Gastroesophageal sphincter (tissue), 4 donors: ENCODE measurements around the gene BEND7. TPM values are rescaled to one million over a fixed set of nuclear protein-coding genes. Genes with fewer than 3 reads are reported as not detected.

Source experiments
- ATAC-seq: fragments of 150-250 bp; one replicate; pipeline ENCODE4 v1.9.1; 2016; ENCODE audit warnings: mild to moderate bottlenecking, moderate library complexity
- H3K27ac ChIP-seq, 4 donors: fragments of 200-600 bp; sonication (generic) in 3 of 4; 1 replicate in 3 of 4; 2 replicates in 1 of 4; pipeline ENCODE4 v1.5.1; 2016 to 2019
- H3K27me3 ChIP-seq: fragments of 200-600 bp; sonication (generic); one replicate; pipeline ENCODE4 v1.5.1; 2019
- H3K36me3 ChIP-seq, 2 donors: fragments of 200-600 bp; sonication (generic); one replicate each; pipeline ENCODE4 v1.5.1; 2019; ENCODE audit warnings: control low read depth in 1 of 2
- H3K4me1 ChIP-seq, 3 donors: fragments of 200-600 bp; sonication (generic); 1 replicate in 2 of 3; 2 replicates in 1 of 3; pipeline ENCODE4 v1.5.1; 2016 to 2019; ENCODE audit warnings: control low read depth in 2 of 3
- H3K4me3 ChIP-seq, 2 donors: fragments of 200-600 bp; sonication (generic); one replicate each; pipeline ENCODE4 v1.5.1; 2019; ENCODE audit warnings: mild to moderate bottlenecking in 1 of 2, moderate library complexity in 1 of 2
- H3K9me3 ChIP-seq, 3 donors: fragments of 200-600 bp; sonication (generic); one replicate each; pipeline ENCODE4 v1.5.1; 2017 to 2019; ENCODE audit warnings: control low read depth in 2 of 3
- CTCF ChIP-seq, 4 experiments: fragments of 200-600 bp in 2 of 4; fragments of 450-650 bp in 2 of 4; sonication (generic) in 1 of 4; IDR thresholded peaks; one replicate each; pipeline ENCODE4 v1.5.1; 2017 to 2019; ENCODE audit warnings: antibody characterized with exemption in 4 of 4, mild to moderate bottlenecking in 2 of 4, moderate library complexity in 2 of 4
- EP300 ChIP-seq: sonication (generic); formaldehyde crosslinking; IDR thresholded peaks from one replicate; pipeline ENCODE4 v1.6.1; 2017; ENCODE audit warnings: antibody characterized with exemption, mild to moderate bottlenecking
- POLR2A ChIP-seq, 2 donors: fragments of 450-650 bp; IDR thresholded peaks; one replicate each; pipeline ENCODE4 v1.6.1; 2017; ENCODE audit warnings: antibody characterized with exemption in 2 of 2, mild to moderate bottlenecking in 2 of 2, moderate library complexity in 1 of 2
- POLR2AphosphoS5 ChIP-seq: sonication (generic); formaldehyde crosslinking; IDR thresholded peaks from one replicate; pipeline ENCODE4 v1.6.1; 2017; ENCODE audit warnings: antibody characterized with exemption
- whole genome bisulfite sequencing, 2 donors: methylation state at CpG; one replicate each; pipeline ENCODE4 v1.1.5; 2018; ENCODE audit warnings: low coverage in 1 of 2; 5-methylcytosine and 5-hydroxymethylcytosine counted together
- total RNA-seq, 4 donors: library from RNA; depleted of rRNA; stranded (reverse); fragments of >200 nt; gene quantifications; one replicate each; pipeline ENCODE4 v1.1.0, GENCODE V29; 2016

BEND7 gene
- total RNA-seq, 4 donors from 2014 or later, result 18.4 to 25.9 (median 22.5) TPM

GRCh38 chr10:13491747-13492360 is 37.0 kb downstream of the BEND7 start:
- Histone ChIP-seq H3K36me3 (peaks cover 0 to 74% of the 10 kb centered on the region in 2 donors), H3K27ac (no peak overlapping the region), H3K27me3 (no peaks in the 10 kb centered on the region), H3K9me3 (no peaks in the 10 kb centered on the region), H3K4me1 (no peaks in the 10 kb centered on the region), H3K4me3 (no peak overlapping the region)
- TF ChIP-seq EP300 (no peak), POLR2A (IDR thresholded peaks at IDR 0.05) (no peak), CTCF (IDR thresholded peaks at IDR 0.05) (no peak), POLR2AphosphoS5 (no peak)
- 86 to 94% methylated on average over 9 of the region's 9 CpGs for WGBS, 2 donors
- no peak for ATAC-seq

- Histone ChIP-seq H3K27me3 (no peaks in the 10 kb centered on the region), H3K9me3 (no peaks in the 10 kb centered on the region), H3K36me3 (peaks cover 0 to 70% of the 10 kb centered on the region in 2 donors), H3K4me1 (no peaks in the 10 kb centered on the region), H3K27ac (no peak overlapping the region), H3K4me3 (no peak overlapping the region)
- TF ChIP-seq CTCF (IDR thresholded peaks at IDR 0.05) (no peak), POLR2AphosphoS5 (no peak), EP300 (no peak), POLR2A (IDR thresholded peaks at IDR 0.05) (no peak)
- 92 to 97% methylated on average over 5 of the region's 5 CpGs for WGBS, 2 donors
- ATAC-seq, result no peak
These were observed 38.3 kb downstream of the BEND7 start for GRCh38 chr10:13490503-13490902.

- Histone ChIP-seq H3K36me3 (peaks cover 0 to 58% of the 10 kb centered on the region in 2 donors), H3K4me3 (no peak overlapping the region), H3K9me3 (no peaks in the 10 kb centered on the region), H3K27me3 (no peaks in the 10 kb centered on the region), H3K4me1 (no peaks in the 10 kb centered on the region), H3K27ac (no peak overlapping the region)
- no peak for ATAC-seq
- TF ChIP-seq CTCF (IDR thresholded peaks at IDR 0.05), result no peak
- TF ChIP-seq POLR2AphosphoS5, result no peak
- no peak for TF ChIP-seq POLR2A (IDR thresholded peaks at IDR 0.05)
- TF ChIP-seq EP300, result no peak
- WGBS, 2 donors, result 98 to 100% methylated on average over 4 to 7 of the region's 7 CpGs
These were observed 39.7 kb downstream of the BEND7 start for GRCh38 chr10:13489035-13489599.

GRCh38 chr10:13485623-13486022 is 43.2 kb downstream of the BEND7 start:
- no peak overlapping the region for H3K4me3 ChIP-seq
- WGBS, 2 donors, result 95 to 100% methylated on average over 1 of the region's 1 CpG
- H3K27me3 ChIP-seq, result no peaks in the 10 kb centered on the region
- H3K9me3 ChIP-seq, result no peaks in the 10 kb centered on the region
- no peak overlapping the region for H3K27ac ChIP-seq
- TF ChIP-seq EP300 (no peak), POLR2A (IDR thresholded peaks at IDR 0.05) (no peak)
- H3K4me1 ChIP-seq, result no peaks in the 10 kb centered on the region
- no peak for ATAC-seq
- peaks cover 0 to 57% of the 10 kb centered on the region in 2 donors for H3K36me3 ChIP-seq

GRCh38 chr10:13483951-13484350 is 44.9 kb downstream of the BEND7 start:
- peaks cover 0 to 57% of the 10 kb centered on the region in 2 donors for H3K36me3 ChIP-seq
- 83 to 85% methylated on average over 2 to 7 of the region's 9 CpGs for WGBS, 2 donors

More at GRCh38 chr10:13483951-13484350, 44.9 kb downstream of the BEND7 start:
- TF ChIP-seq POLR2AphosphoS5, result no peak
- no peak for TF ChIP-seq POLR2A (IDR thresholded peaks at IDR 0.05)
- TF ChIP-seq EP300, result no peak
- no peak for TF ChIP-seq CTCF (IDR thresholded peaks at IDR 0.05)
- Histone ChIP-seq H3K27ac (no peak overlapping the region), H3K4me3 (no peak overlapping the region), H3K9me3 (no peaks in the 10 kb centered on the region), H3K4me1 (no peaks in the 10 kb centered on the region), H3K27me3 (no peaks in the 10 kb centered on the region)
- no peak for ATAC-seq
